Posterior cingulate gyrus (tissue), 11 donors: ENCODE data around the gene FAM76A.
"Not testable (repeated sequence)": the region's sequence is repeated elsewhere in the genome, so short reads cannot be mapped to it uniquely, and the experiment has no call there.

Experiments used
- DNase-seq, 10 donors: peaks; one replicate each; pipeline versions ENCODE4 v3.0.0 to v3.0.0-alpha.2; 2020 to 2021; ENCODE audit warnings: mixed read lengths in 3 of 10
- intact Hi-C: fragments of 100-400 bp; cut with DNase I; formaldehyde crosslinking; loops from one replicate; pipeline ENCODE4 v1.15.1; 2023

FAM76A gene

DNA sequence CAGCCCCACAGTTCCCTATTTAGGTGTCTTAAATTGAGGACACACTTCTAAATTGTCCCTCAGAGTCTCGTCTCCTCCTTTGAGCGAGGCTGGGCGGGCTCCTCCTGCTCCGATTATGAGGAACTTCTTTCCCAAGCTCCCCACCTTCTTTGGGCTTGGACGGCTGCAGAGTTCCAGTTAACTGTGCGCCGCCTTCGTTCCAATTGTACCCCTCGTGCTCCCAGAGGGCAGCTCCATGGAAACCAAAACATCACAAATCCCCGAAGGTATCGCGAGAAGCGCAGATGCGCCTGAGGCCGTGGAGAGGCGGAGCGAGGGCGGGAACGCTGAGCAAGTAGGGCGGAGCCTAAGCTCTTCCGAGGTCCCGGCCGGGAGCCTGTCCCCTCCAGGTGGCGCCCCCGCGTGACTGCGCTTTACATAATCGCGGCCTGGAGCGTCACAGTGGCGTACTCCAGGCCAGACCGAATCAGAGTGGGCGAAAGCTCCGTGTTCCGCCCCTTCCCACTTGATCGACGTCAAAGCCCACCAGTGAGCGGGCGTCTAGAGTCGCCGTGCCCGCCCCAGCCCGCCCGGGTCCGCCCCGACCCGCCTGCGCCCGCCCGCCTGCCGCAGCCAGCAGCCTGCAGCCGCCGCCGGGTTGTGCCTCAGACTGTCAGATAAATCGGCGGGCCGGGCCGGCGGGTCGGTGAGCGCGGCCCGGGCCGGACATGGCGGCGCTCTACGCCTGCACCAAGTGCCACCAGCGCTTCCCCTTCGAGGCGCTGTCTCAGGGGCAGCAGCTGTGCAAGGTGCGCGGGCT, at the start of gene FAM76A:
Gene FAM76A (plus strand): TSS at position 588 of the 799 bp plus-strand sequence. CDS start 120 bp downstream, at position 708.
- intact Hi-C loops = loop anchor here (1.0 kb wide), 2 partner anchors 48 to 56 kb away; partner anchors contain the start of gene STX12
- DNase-seq = peak; percentile 99 to 100 (median 100)

DNA sequence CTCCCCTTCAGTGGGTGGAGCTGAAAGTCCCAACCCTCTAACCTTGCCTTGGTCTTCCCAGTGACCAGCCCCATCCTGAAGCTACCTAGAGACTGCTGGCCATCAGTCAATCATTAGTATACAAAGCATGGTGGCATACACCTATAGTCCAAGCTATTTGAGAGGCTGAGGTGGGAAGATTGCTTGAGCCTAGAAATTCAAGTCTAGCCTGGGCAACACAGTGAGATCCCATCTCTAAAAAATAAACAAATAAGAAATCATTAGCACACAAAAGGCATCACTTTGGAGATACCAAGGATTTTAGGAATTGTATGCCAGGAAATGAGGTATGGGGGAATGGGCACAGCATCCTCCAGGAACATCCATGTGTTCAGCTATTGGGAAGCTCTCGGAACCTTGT, 49.4 kb upstream of the FAM76A start:
- intact Hi-C loops = no loop called here
- DNase-seq = no peak

DNA sequence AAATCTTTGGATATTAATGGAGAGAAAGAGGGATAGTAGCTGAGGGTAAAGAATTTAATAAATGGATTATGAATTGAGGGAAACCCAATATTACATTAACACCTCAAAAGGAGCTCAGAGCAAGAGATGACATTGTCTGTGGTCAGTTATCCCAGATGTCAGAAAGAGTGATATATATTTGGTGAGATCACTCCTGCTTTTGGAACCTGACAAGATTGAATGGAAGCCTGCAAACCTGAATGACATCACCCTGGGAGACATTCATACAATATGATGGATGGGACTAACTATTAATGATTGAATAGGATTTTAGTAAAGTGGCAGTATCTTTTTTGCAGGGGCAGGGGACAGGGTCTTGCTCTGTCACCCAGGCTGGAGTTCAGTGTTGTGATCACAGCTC, 47.0 kb upstream of the FAM76A start:
- intact Hi-C loops = no loop called here
- DNase-seq = no peak

DNA sequence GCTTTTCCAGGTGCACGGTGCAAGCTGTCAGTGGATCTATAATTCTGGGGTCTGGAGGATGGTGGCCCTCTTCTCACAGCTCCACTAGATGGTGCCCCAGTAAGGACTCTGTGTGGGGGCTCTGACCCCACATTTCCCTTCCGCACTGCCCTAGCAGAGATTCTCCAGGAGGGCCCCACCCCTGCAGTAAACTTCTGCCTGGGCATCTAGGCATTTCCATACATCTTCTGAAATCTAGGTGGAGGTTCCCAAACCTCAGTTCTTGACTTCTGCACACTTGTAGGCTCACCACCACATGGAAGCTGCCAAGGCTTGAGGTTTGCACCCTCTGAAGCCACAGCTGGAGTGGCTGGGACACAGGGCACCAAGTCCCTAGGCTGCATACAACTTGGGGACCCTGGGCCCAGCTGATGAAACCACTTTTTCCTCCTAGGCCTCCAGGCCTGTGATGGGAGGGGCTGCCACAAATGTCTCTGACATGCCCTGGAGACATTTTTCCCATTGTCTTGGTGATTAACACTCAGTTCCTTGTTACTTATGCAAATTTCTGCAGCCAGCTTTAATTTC, 45.5 kb upstream of the FAM76A start:
- DNase-seq = not testable (repeated sequence)

DNA sequence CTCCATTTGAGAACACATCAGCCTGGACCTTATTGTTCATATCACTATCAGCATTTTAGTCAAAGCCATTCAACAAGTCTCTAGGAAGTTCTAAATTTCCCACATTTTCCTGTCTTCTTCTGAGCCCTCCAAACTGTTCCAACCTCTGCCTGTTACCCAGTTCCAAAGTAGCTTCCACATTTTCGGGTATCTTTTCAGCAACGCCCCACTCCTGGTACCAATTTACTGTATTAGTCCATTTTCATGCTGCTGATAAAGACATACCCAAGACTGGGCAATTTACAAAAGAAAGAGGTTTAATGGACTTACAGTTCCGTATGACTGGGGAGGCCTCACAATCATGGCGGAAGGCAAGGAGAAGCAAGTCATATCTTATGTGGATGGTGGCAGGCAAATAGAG, 44.2 kb upstream of the FAM76A start:
- DNase-seq, intact Hi-C loops: not testable (repeated sequence)

More for the DNA sequence above, 45.5 kb upstream of the FAM76A start:
- intact Hi-C loops = not testable (repeated sequence)

DNA sequence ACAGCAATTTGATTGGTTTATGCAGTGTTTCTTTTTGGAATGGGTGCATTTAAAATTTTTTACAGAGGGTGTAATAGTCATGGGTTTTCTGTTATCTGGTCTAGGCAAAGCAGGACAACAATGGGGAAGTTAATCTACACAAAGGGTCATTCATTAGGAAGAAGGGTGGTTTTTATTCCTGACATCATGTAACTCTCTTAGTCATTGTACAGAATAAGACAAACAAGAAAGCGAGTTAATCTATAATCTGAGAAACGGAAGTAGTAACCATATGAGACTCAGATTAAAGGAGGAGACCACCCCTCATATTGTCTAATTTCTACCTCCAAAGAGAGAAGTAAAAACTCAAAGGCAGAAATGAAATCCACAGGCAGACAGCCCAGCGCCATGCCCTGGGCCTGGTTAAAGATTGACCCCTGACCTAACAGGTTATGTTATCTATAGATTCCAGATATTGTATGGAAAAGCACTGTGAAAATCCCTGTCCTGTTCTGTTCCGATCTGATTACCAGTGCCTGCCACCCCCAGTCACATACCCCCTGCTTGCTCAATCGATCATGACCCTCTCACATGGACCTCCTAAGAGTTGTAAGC, 43.3 kb upstream of the FAM76A start:
- intact Hi-C loops = no loop called here
- no peak for DNase-seq

DNA sequence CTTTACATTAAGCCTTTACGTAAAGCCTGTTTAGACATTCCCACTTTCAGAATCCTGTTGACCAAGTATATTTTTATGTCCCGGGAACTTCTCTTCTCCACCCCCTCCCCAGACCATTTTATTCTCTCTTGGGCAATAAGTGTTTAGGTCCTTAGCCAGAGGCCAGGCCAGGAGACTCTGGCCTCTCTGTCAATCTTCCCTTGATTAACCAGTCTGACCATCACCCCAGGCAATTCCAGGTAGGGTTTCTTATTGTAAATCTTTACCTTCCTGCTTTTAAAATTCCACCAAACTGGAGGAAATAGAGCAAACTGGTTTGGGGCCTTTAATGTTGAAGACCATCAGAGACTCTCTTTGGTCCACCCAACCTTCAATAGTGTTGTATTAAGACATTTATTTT, 41.6 kb upstream of the FAM76A start:
- DNase-seq = no peak
- intact Hi-C loops = no loop called here

DNA sequence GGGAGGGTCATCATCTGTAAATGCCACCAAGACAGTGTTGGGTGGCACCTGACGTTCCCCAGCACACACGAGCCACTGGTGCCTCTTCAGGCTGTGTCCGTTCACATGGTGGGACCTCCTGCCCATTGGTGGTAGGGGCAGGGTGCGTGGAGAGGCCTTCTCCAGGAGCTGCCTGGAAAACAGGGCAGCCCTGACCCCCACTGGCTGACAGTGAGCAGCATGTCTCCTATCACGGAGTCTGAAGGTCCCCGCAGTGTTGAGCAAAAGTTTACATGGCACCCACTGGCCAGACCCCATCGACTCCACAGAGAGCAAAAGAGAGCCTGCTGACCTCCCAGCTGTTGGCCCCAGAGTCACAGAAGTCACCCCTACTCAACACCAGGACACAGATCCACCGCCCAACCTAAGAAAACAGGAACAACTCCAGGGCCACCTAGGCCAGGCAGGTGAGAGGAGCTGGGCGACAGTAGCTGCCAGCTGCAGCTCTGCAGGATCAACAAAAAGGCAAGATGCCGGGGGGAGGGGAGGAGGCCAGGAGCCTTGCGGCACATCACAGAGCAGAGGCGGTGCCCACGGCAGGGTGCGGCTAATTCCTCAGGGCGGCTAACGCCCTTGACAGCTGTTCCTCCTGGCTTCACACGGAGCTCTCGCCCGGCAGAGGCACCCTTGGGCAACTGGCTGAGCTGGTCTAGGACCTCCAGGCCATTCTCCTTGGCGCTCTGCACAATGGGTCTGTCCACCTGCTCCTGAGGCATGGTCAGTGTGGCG, 39.4 kb upstream of the FAM76A start:
- DNase-seq = no peak
- intact Hi-C loops = no loop called here

DNA sequence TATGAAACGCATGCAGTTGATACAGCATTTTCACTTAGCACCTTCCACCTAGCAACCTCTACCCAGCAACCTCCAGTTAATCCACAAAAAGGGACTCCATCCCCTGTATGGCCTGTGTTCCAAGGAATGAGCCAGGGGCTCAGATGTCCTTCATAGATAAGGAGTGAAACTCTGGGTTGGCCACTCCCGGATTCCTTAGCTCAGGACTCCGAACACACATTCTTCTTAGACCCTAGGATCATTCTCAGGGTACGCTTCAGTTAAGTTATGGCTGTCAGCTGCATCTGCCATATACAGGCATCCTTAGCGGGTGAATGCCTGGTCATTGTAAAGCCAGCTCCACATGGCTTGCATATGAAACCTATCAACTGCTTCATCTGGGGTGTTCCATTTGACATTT, 37.9 kb upstream of the FAM76A start:
- no peak for DNase-seq
- intact Hi-C loops = no loop called here

DNA sequence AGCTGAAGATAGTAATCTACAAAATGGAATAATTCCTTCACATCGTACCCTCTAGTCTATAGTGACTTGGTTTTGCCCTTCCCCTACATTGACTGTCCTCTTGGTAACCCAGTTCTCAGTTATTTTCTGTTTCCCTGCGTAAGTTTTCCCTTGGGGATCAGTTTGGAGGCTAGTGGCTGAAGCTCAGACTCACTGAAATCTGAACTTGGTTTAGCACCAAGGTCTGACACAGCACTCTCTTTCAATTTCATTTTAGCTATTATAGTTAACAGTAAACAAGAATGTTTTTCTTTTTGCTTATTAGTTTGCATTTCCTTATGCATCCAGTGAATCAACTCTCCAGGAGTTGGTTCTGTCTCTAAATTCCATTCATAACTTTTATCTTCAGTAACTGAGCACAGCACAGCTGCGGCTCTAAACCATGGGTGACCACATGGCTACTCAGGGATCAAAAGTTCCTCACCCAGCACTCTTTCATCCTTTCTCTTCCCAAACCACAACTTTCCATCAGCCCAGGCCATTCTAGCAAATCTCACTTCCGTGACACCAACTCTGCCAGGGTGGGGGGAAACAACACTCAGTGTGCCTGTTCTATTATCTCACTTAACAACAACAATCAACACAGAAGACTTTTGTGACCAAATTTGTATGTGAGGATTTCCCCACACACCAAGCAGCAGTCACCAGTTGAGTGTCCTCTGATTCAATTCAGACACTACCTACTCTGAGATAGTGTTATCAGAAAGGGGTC, 36.2 kb upstream of the FAM76A start:
- no peak for DNase-seq
- intact Hi-C loops = no loop called here

DNA sequence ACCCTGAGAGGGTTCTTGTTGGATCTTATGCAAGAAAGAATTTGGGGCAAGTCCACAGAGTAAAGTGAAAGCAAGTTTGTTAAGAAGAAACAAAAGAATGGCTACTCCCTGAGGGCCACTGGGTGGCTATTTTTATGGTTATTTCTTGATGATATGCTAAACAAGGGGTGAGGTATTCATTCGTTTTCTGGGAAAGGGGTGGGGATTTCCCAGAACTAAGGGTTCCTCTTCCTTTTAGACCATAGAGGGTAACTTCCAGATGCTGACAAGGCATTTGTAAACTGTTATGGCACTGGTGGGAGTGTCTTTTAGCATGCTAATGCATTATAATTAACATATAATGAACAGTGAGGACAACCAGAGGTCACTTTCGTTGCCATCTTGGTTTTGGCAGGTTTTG, 35.6 kb upstream of the FAM76A start:
- intact Hi-C loops = no loop called here
- no peak for DNase-seq

DNA sequence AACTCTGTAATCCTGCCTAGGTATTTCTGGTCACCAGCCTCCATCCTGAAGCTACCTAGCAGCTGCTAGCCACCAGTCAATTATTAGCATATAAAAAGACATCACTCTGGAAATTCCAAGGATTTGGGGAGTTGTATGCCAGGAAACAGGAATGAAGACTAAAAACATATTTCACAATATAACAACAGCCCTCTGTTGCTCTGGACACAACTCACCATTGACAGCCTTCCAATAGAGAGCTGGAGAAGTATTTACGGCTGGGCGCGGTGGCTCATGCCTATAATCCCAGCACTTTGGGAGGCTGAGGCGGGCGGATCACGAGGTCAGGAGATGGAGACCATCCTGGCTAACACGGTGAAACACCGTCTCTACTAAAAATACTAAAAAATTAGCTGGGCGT, 28.9 kb upstream of the FAM76A start:
- intact Hi-C loops, DNase-seq: not testable (repeated sequence)

DNA sequence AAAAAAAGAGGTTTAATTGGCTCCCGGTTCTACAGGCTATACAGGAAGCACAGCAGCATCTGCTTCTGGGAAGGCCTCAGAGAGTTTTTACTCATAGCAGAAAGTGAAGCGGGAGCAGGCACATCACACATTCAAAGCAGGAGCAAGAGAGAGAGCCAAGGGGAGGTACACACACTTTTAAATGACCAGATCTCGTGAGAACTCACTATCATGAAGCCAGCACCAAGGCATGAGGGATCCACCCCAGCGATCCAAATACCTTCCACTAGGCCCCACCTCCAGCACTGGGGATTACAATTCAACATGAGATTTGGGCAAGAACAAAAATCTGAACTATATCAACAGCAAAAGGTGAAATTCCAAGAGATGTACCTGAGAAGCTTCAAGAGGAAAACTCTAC, 20.8 kb upstream of the FAM76A start:
- DNase-seq = no peak
- intact Hi-C loops = no loop called here

DNA sequence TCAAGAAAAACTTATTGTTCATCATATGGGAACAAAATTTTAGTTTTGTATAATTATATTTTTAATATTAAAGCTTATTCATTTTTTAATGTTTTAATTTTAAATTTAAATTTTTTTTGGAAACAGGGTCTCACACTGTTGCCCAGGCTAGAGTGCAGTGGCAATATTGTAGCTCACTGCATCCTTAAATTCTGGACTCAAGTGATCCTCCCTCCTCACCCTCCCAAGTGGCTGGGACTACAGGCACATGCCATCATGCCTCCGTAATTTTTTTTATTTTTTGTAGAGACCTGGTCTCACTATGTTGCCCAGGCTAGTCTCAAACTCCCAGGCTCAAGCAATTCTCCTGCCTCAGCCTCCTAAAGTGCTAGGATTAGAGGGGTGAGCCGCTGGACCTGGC, 20.2 kb upstream of the FAM76A start:
- intact Hi-C loops = no loop called here
- DNase-seq = no peak

DNA sequence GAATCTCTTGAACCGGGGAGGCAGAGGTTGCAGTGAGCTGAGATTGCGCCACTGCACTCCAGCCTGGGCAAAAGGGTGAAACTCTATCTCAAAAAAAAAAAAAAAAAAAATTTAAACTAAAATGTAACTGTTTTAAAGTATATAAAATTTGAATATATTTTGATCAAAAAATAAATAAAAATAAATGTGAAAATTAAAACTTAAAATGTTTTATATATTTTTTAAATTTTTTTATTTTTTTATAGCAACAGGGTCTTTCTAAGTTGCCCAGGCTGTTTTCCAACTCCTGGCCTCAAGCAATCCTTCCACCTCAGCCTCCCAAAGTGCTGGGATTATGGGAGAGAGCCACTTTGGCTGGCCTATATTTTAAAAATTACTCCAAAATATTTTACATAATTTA, 15.2 kb upstream of the FAM76A start:
- DNase-seq = no peak
- intact Hi-C loops = no loop called here

DNA sequence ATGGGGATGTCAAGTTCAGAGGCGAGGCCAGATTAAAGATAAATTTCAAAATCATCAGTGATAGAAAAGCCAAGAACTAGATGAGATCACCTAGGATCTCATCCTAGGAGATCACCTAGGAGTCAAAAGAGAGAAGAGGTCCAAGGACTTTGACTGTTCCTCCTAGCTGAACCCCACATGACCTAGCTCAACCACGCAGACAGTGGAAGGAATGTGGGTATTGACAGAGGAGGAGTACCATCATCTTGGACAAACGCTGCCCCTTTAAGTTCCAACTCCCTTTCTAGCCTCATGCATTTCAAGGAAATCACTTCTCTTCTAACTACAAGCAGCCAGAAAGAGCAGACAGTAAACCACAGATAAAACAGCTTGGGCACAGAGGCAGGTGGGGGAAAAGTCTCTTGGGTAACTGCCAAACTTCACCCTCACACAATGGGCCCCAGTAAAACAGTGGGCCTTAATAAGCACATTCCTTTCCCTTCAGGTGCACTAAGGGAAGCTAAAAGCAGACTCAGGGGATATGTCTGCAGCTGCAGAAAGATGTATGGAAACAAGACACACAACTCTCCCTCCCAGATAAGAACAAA, 12.5 kb upstream of the FAM76A start:
- no peak for DNase-seq
- intact Hi-C loops = no loop called here

DNA sequence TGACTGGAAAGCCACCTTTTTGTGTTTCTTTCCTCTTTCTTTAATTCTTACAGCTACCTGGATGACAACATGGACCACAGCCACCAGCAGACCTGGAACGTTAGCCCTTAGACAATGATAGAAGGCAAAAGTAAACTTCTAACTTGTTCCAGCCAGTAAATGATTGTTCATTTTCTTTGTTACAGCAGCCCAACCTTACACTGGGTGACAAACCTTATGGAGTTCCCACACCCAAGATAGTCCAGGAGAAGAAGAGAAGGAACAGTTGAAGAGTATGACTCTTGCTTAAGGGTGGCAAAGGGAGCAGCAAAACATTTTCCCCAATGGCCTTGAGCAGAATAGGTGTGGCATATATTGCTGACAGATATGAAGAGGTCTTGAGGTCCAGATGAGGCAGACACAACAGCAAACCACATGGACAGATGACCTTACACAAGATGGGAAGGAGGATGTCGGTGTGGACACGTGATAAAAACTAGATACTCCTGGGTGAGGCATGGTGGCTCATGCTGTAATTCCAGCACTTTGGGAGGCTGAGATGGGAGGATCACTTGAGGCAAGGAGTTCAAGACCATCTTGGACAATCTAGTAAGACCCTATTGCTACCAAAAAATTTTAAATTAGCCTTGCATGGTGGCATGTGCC, 11.8 kb upstream of the FAM76A start:
- no peak for DNase-seq

DNA sequence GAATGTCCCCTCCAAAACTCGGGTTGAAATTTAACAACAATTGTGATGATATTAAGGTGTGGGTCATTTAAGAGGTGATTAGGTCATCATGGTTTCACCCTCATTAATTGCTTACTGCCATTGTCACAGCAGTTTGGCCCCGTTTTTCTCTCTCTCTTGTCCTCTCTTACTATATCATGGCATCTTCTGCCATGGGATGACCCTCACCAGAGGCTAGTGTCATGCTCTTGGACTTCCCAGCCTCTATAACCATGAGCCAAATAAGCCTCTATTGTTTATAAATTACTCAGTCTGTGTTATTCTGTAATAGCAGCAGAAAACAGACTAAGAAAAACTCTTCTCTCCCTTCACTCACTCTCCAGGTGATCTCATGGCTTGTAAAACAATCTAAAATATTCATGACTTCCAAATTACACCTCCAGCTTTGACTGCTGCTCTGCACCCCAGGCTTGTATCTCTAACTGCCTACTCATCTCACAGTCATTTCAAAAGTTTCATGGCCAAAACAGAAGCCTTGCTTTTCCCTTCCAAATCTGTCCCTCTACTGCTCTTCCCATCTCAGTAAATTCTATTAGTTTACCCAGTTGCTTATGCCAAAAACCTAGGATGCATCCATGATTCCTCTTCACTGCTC, 9.4 kb upstream of the FAM76A start:
- intact Hi-C loops = no loop called here
- no peak for DNase-seq

More for the DNA sequence above, 11.8 kb upstream of the FAM76A start:
- intact Hi-C loops = no loop called here
